Cardiac fibroblast (primary cell): ENCODE results near the gene C17orf50.
A peak's percentile ranks its signal among the peaks of the same experiment; 100 is the strongest.

Experiments
- DNase-seq, 2 donors: peaks; one replicate each; pipeline versions ENCODE4 v3.0.0 to v3.0.0-alpha.2; 2010; ENCODE audit warnings: low read depth in 2 of 2
- H3K4me3 ChIP-seq, 2 donors: replicated peaks in 1 of 2; 1 replicate in 1 of 2; 2 replicates in 1 of 2; pipeline ENCODE4 v1.5.1; 2011; ENCODE audit warnings: low read depth in 2 of 2, low read length in 2 of 2, mild to moderate bottlenecking in 2 of 2, moderate library complexity in 1 of 2
- TF ChIP-seq, protein P1 (sequence below): IDR thresholded peaks from one replicate; pipeline ENCODE4 v1.5.1; 2011; ENCODE audit warnings: low read depth, mild to moderate bottlenecking, low read length, inconsistent platforms

C17orf50 gene

DNA sequence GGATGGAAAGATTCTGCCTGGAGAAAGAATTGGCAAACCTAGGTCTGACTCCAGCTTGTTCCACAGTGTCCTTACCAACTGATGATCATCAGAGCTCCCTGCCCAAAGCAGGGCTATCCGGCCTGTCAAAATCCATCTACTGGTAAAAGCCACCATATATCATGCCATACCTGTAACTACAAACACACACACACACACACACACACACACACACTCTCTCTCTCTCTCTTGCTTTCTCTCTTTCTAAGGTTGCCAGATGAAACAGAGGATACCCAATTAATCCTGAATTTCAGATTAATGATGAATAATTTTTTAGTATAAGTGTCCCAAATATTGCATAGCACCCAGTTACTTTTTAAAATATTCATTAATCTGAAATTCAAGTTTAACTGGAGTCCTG is 36.3 kb downstream of the C17orf50 start:
- no peak for DNase-seq
- no peak overlapping the region for H3K4me3 ChIP-seq
- TF ChIP-seq, protein P1, sequence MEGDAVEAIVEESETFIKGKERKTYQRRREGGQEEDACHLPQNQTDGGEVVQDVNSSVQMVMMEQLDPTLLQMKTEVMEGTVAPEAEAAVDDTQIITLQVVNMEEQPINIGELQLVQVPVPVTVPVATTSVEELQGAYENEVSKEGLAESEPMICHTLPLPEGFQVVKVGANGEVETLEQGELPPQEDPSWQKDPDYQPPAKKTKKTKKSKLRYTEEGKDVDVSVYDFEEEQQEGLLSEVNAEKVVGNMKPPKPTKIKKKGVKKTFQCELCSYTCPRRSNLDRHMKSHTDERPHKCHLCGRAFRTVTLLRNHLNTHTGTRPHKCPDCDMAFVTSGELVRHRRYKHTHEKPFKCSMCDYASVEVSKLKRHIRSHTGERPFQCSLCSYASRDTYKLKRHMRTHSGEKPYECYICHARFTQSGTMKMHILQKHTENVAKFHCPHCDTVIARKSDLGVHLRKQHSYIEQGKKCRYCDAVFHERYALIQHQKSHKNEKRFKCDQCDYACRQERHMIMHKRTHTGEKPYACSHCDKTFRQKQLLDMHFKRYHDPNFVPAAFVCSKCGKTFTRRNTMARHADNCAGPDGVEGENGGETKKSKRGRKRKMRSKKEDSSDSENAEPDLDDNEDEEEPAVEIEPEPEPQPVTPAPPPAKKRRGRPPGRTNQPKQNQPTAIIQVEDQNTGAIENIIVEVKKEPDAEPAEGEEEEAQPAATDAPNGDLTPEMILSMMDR, result no peak

DNA sequence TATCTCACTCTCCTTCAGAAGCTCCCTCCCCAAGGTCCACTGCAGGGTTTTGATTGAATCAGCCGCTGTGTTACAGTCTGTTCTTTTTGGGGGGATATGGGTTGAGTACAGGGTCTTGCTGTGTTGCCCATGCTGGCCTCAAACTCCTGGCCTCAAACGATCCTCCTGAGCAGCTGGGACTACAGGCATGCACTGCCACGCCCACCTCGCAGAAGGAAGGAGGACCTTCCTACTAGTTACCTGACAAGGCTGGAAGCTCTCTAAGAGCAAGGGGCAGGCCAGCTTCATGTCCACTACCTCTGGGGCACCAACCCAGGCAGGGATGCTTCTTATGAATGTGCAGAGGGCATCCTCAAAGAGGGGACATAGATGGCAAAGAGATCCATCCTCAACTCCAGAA is 36.7 kb downstream of the C17orf50 start:
- TF ChIP-seq, protein P1, result no peak
- no peak for DNase-seq
- no peak overlapping the region for H3K4me3 ChIP-seq

DNA sequence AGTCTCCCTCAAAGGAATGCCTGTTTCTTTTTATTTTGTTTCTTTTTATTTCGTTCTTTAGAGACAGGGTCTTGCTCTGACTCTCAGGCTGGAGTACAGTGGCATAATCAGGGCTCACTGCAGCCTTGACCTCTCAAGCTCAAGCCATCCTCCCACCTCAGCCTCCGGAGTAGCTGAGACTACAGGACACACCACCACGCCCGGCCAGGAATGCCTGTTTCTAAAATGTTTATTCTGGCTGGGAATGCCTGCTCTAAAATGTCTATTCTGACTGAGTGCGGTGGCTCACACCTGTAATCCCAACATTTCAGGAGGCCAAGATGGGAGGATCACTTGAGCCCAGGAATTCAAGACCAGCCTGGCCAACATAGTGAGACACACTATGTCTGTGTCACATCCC is 37.2 kb downstream of the C17orf50 start:
- TF ChIP-seq, protein P1, result no peak
- no peak overlapping the region for H3K4me3 ChIP-seq
- no peak for DNase-seq

DNA sequence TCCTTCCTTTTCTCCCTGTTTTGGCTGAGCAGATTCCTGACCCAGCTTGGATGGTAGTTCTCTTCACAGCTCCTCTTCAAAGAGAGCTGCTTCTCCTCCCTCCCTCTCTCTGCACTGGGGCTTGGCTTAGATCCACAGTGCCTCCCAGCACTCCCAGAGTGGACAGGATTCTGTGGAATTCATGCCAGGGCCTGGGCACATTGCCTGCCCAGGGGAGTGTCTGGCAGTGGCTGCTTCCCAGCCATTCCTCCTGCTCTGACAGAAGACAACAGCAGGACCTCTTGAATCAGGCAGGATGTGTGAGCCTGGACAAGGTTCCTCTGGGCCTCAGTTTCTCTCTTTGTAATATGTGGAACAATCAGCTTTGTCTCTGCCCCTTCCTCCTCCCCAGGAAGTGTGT is 39.3 kb downstream of the C17orf50 start:
- DNase-seq, result peak in 1 of 2 donors; percentile 88
- H3K4me3 ChIP-seq, result no peak overlapping the region
- TF ChIP-seq, protein P1, result no peak

DNA sequence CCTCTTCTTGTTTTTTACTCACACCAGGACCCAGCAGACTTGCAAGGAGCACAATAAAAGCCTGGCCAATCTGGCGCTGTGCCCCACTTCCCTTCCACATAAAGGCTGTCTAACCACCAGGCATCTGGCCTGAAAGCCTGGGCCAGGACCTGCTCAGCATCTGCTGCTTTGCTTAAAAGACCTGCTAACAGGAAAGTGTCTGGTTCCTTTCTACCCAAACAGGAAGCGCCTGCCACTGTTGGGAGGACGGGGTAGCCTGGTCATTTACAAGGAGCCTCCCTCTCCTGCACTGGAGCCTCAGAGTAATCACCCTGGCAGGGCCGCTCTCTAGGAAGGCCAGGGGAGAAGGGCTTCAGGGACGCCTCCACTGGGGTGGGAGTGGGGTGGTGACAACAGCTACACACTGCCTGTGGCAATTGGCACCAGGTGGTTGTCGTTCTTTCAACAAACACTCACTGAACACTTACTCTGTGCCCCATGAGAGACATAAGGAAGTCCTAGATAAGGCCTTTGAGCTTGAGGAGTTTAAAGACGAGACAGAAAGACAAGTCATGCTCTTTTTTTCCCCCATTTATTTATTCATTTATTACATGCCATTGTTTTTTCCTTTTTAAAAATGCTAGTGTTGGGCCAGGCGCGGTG is 41.0 kb downstream of the C17orf50 start:
- no peak overlapping the region for H3K4me3 ChIP-seq
- TF ChIP-seq, protein P1, result no peak
- peak; percentile 54 to 95 for DNase-seq

DNA sequence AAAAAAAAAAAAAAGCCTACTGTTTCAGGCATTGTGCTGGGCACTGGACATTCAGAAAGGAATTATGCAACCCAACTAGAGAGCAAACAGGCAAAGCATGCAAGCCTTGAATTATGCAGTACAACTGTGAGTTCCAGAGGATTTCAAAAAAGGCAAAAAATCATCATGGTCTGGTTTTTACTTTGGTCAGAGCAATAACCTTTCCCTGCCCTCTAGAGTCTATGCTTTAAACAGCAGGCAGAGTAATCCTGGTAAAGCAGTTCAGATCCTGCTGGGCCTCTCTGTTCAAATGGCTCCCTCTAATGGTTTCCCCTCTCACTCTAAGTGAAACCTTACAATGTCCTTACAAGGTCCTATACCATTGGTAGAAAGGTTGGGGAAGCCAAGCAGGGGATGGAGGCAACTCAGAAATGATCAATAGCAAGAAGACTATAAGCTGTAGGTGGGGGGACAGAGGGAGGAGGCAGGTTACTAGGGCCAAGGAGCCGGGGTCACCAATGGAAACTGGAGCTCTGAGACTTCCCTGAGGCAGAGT is 44.0 kb downstream of the C17orf50 start:
- TF ChIP-seq, protein P1, result peak; percentile 98
- H3K4me3 ChIP-seq, result no peak overlapping the region
- DNase-seq, result peak; percentile 95 to 97
